Neural cell (in vitro differentiated cells): Measurements from ENCODE around the gene CPLX1. TPM values are rescaled to one million over a fixed set of nuclear protein-coding genes. Genes with fewer than 3 reads are reported as not detected.

Experiments
- H2AFZ ChIP-seq: fragments of 200-600, 300-800 bp; sonication (generic), shearing (Covaris generic); 2 replicates; pipeline ENCODE4 v1.6.0; 2014; ENCODE audit warnings: low read depth, mild to moderate bottlenecking, antibody characterized with exemption, low read length, moderate library complexity
- H3F3A ChIP-seq: fragments of 200-600 bp; shearing (Covaris generic); 2 replicates; pipeline ENCODE4 v1.6.1; 2016; ENCODE audit warnings: mild to moderate bottlenecking, moderate library complexity, mixed read lengths, antibody characterized with exemption, low read length; ENCODE audit not compliant: insufficient read depth, poor library complexity, severe bottlenecking
- H3K27ac ChIP-seq: fragments of 200-600, 300-800 bp; sonication (generic), shearing (Covaris generic); 2 replicates; pipeline ENCODE4 v1.5.1; 2014; ENCODE audit warnings: mild to moderate bottlenecking, low read length, moderate library complexity
- H3K27me3 ChIP-seq: fragments of 300-800, 200-600 bp; sonication (generic), shearing (Covaris generic); 2 replicates; pipeline ENCODE4 v1.6.0; 2014; ENCODE audit warnings: mild to moderate bottlenecking, low read depth, low read length, moderate library complexity; ENCODE audit not compliant: insufficient read depth
- H3K36me3 ChIP-seq: fragments of 300-800, 200-600 bp; sonication (generic), shearing (Covaris generic); 2 replicates; pipeline ENCODE4 v1.5.1; 2014; ENCODE audit warnings: mild to moderate bottlenecking, antibody characterized with exemption, low read length, moderate library complexity; ENCODE audit not compliant: insufficient read depth
- H3K4me2 ChIP-seq: fragments of 300-800, 200-600 bp; sonication (generic), shearing (Covaris generic); 2 replicates; pipeline ENCODE4 v1.6.0; 2014; ENCODE audit warnings: mild to moderate bottlenecking, low read length
- H3K4me3 ChIP-seq: fragments of 300-800, 200-600 bp; sonication (generic), shearing (Covaris generic); 2 replicates; pipeline ENCODE4 v1.5.1; 2014; ENCODE audit warnings: mild to moderate bottlenecking, low read length, moderate library complexity
- H3K79me2 ChIP-seq: fragments of 200-600 bp; shearing (Covaris generic); replicated peaks from 2 replicates; pipeline ENCODE4 v1.6.0; 2014; ENCODE audit warnings: mild to moderate bottlenecking, low read length, moderate library complexity; ENCODE audit not compliant: insufficient read depth
- H3K9ac ChIP-seq: fragments of 300-800, 200-600 bp; sonication (generic), shearing (Covaris generic); 2 replicates; pipeline ENCODE4 v1.6.1; 2016; ENCODE audit warnings: mild to moderate bottlenecking, low read length, mixed read lengths
- H3K9me2 ChIP-seq: fragments of 200-600 bp; shearing (Covaris generic); 2 replicates; pipeline ENCODE4 v1.6.1; 2016; ENCODE audit warnings: mild to moderate bottlenecking, low read length, mixed read lengths; ENCODE audit not compliant: insufficient read depth
- H3K9me3 ChIP-seq: fragments of 200-600, 300-800 bp; sonication (generic), shearing (Covaris generic); 2 replicates; pipeline ENCODE4 v1.6.1; 2016; ENCODE audit warnings: mild to moderate bottlenecking, mixed run types, low read length, moderate library complexity, mixed read lengths
- H4K20me1 ChIP-seq: fragments of 200-600 bp; shearing (Covaris generic); 2 replicates; pipeline ENCODE4 v1.6.1; 2016; ENCODE audit warnings: mild to moderate bottlenecking, mixed run types; ENCODE audit not compliant: insufficient read depth
- CTCF ChIP-seq: fragments of 450-650 bp; IDR thresholded peaks from 2 replicates; pipeline ENCODE4 v1.5.1; 2014; ENCODE audit warnings: antibody characterized with exemption, mild to moderate bottlenecking, moderate library complexity; ENCODE audit not compliant: poor library complexity, severe bottlenecking
- EP300 ChIP-seq: fragments of 450-650 bp; conservative IDR thresholded peaks from 2 replicates; pipeline ENCODE4 v1.6.1; 2014; ENCODE audit warnings: antibody characterized with exemption, mild to moderate bottlenecking, moderate library complexity; ENCODE audit not compliant: poor library complexity, severe bottlenecking
- EZH2 ChIP-seq: fragments of 200-600, 300-800 bp; shearing (Covaris generic), sonication (generic); IDR thresholded peaks from 2 replicates; pipeline ENCODE4 v1.6.1; 2014; ENCODE audit warnings: antibody characterized with exemption, low read length, borderline replicate concordance, mild to moderate bottlenecking; ENCODE audit not compliant: insufficient read depth, poor library complexity, severe bottlenecking
- MXI1 ChIP-seq: fragments of 450-650 bp; conservative IDR thresholded peaks from 2 replicates; pipeline ENCODE4 v1.6.1; 2014; ENCODE audit warnings: antibody characterized with exemption, mild to moderate bottlenecking; ENCODE audit not compliant: poor library complexity, severe bottlenecking
- POLR2AphosphoS5 ChIP-seq: IDR thresholded peaks from 2 replicates; pipeline ENCODE4 v1.6.1; 2012
- RAD21 ChIP-seq: fragments of 450-650 bp; conservative IDR thresholded peaks from 2 replicates; pipeline ENCODE4 v1.6.1; 2014; ENCODE audit warnings: antibody characterized with exemption, mild to moderate bottlenecking, moderate library complexity
- SMC3 ChIP-seq: fragments of 450-650 bp; conservative IDR thresholded peaks from 2 replicates; pipeline ENCODE4 v1.6.1; 2014; ENCODE audit warnings: antibody characterized with exemption, mild to moderate bottlenecking, moderate library complexity; ENCODE audit not compliant: poor library complexity
- TAF1 ChIP-seq: IDR thresholded peaks from 2 replicates; pipeline ENCODE4 v1.6.1; 2012; ENCODE audit warnings: low read depth
- polyA plus RNA-seq: library from polyadenylated mRNA; depleted of rRNA; stranded (reverse); fragments of >200 nt; gene quantifications from 2 replicates; pipeline ENCODE4 v1.2.3, GENCODE V29; 2014
- TF ChIP-seq, protein P1 (sequence below): IDR thresholded peaks from 2 replicates; pipeline ENCODE4 v1.6.1; 2012; ENCODE audit warnings: borderline replicate concordance

CPLX1 gene
- polyA plus RNA-seq, 1 donor from 2014 or later, result 7.6 TPM

GRCh38 chr4:796206-796605 lies 29.7 kb downstream of the CPLX1 start:
- no peak overlapping the region for H2AFZ ChIP-seq
- no peak overlapping the region for H3K4me2 ChIP-seq
- H3F3A ChIP-seq, result no peaks in the 10 kb centered on the region
- H3K9ac ChIP-seq, result no peak overlapping the region
- H4K20me1 ChIP-seq, result no peaks in the 10 kb centered on the region
- peaks cover under 1% of the 10 kb centered on the region for H3K36me3 ChIP-seq
- H3K79me2 ChIP-seq, result no peaks in the 10 kb centered on the region
- H3K4me3 ChIP-seq, result no peak overlapping the region
- H3K27ac ChIP-seq, result no peak overlapping the region
- H3K9me3 ChIP-seq, result no peaks in the 10 kb centered on the region
- peaks cover 31% of the 10 kb centered on the region for H3K27me3 ChIP-seq
- no peaks in the 10 kb centered on the region for H3K9me2 ChIP-seq
- TF ChIP-seq POLR2AphosphoS5 (no peak), CTCF (no peak), SMC3 (no peak), EZH2 (no peak), TAF1 (no peak), RAD21 (no peak), EP300 (no peak), MXI1 (no peak)
- TF ChIP-seq, protein P1, sequence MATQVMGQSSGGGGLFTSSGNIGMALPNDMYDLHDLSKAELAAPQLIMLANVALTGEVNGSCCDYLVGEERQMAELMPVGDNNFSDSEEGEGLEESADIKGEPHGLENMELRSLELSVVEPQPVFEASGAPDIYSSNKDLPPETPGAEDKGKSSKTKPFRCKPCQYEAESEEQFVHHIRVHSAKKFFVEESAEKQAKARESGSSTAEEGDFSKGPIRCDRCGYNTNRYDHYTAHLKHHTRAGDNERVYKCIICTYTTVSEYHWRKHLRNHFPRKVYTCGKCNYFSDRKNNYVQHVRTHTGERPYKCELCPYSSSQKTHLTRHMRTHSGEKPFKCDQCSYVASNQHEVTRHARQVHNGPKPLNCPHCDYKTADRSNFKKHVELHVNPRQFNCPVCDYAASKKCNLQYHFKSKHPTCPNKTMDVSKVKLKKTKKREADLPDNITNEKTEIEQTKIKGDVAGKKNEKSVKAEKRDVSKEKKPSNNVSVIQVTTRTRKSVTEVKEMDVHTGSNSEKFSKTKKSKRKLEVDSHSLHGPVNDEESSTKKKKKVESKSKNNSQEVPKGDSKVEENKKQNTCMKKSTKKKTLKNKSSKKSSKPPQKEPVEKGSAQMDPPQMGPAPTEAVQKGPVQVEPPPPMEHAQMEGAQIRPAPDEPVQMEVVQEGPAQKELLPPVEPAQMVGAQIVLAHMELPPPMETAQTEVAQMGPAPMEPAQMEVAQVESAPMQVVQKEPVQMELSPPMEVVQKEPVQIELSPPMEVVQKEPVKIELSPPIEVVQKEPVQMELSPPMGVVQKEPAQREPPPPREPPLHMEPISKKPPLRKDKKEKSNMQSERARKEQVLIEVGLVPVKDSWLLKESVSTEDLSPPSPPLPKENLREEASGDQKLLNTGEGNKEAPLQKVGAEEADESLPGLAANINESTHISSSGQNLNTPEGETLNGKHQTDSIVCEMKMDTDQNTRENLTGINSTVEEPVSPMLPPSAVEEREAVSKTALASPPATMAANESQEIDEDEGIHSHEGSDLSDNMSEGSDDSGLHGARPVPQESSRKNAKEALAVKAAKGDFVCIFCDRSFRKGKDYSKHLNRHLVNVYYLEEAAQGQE, result no peak

- H3K4me3 ChIP-seq, result no peak overlapping the region
- no peaks in the 10 kb centered on the region for H3K36me3 ChIP-seq
- no peak for TF ChIP-seq SMC3
- no peak for TF ChIP-seq TAF1
- no peak for TF ChIP-seq MXI1
- TF ChIP-seq POLR2AphosphoS5, result no peak
- TF ChIP-seq EP300, result no peak
- TF ChIP-seq, protein P1, result no peak
- no peak for TF ChIP-seq RAD21
- TF ChIP-seq EZH2, result no peak
- H3K27me3 ChIP-seq, result peaks cover 31% of the 10 kb centered on the region
- no peak overlapping the region for H3K4me2 ChIP-seq
- no peaks in the 10 kb centered on the region for H3K79me2 ChIP-seq
- H3K9ac ChIP-seq, result no peak overlapping the region
- no peak overlapping the region for H2AFZ ChIP-seq
- no peaks in the 10 kb centered on the region for H4K20me1 ChIP-seq
- H3K27ac ChIP-seq, result no peak overlapping the region
- H3K9me2 ChIP-seq, result no peaks in the 10 kb centered on the region
- H3F3A ChIP-seq, result no peaks in the 10 kb centered on the region
- H3K9me3 ChIP-seq, result no peaks in the 10 kb centered on the region
These were observed 30.2 kb downstream of the CPLX1 start for GRCh38 chr4:795726-796119.
